Measurements from ENCODE around the gene AUTS2.

DNA sequence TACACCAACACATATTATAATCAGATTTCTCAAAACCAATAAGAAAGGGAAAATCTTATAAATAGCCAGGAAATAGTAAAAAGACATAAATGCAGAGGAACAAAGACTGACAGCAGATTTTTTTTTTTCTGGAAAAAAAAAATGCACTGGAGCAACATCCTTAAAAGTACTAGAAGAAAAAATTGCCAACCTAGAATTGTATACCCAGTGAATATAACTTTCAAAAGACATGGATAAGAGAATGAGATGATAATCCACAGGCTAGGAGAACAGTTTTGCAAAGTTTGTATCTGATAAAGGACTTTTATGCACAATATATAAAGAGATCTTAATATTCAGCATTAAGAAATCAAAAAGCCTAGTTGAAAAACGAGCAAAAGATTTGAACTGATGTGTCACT lies 554.0 kb downstream of the AUTS2 start:
- TF ChIP-seq, protein P1, sequence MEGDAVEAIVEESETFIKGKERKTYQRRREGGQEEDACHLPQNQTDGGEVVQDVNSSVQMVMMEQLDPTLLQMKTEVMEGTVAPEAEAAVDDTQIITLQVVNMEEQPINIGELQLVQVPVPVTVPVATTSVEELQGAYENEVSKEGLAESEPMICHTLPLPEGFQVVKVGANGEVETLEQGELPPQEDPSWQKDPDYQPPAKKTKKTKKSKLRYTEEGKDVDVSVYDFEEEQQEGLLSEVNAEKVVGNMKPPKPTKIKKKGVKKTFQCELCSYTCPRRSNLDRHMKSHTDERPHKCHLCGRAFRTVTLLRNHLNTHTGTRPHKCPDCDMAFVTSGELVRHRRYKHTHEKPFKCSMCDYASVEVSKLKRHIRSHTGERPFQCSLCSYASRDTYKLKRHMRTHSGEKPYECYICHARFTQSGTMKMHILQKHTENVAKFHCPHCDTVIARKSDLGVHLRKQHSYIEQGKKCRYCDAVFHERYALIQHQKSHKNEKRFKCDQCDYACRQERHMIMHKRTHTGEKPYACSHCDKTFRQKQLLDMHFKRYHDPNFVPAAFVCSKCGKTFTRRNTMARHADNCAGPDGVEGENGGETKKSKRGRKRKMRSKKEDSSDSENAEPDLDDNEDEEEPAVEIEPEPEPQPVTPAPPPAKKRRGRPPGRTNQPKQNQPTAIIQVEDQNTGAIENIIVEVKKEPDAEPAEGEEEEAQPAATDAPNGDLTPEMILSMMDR (IDR thresholded peaks at IDR 0.05), result no peak
- TF ChIP-seq POLR2A (IDR thresholded peaks at IDR 0.05) (no peak), POLR2AphosphoS5 (IDR thresholded peaks at IDR 0.05; ENCODE audit: insufficient read depth in 1 of 2, low read depth in 1 of 2) (no peak)

Measured in vagina (tissue), 2 donors.